HepG2 (cell line): ENCODE measurements around the gene CCDC14. TPM values are rescaled to one million over a fixed set of nuclear protein-coding genes. Genes with fewer than 3 reads are reported as not detected.

ENCODE experiments used
- ATAC-seq: fragments of 200-7000 bp; cut with Tn5 transposase; 3 replicates; pipeline ENCODE4 v1.9.1; 2020; ENCODE audit warnings: mild to moderate bottlenecking, moderate library complexity
- BruUV-seq: library from RNA; stranded (reverse); fragments of 400-500 nt; replicated peaks from 2 replicates; lab custom pipeline; 2021; lab: Mats Ljungman, UMichigan
- CTCF ChIA-PET: fragments of 300-600 bp; formaldehyde crosslinking; extraction: SDS; loops from one replicate; lab custom pipeline; 2021; ENCODE audit warnings: low total read pairs, inconsistent platforms, low intra/inter-chr PET ratio; lab: Yijun Ruan, JAX
- POLR2A ChIA-PET: fragments of 350-600 bp; sonication (Branson Sonifier 250); formaldehyde crosslinking; loops from one replicate; lab custom pipeline; 2020; ENCODE audit warnings: antibody characterized with exemption, inconsistent platforms; lab: Yijun Ruan, JAX
- DNase-seq: peaks from one replicate; pipeline ENCODE4 v3.0.0-alpha.2; 2015; ENCODE audit warnings: low spot score
- FAIRE-seq: peaks from 3 replicates; lab custom pipeline; 2011; peaks lifted over from hg19 to GRCh38; lab: Jason Lieb, UNC
- H2AFZ ChIP-seq: one replicate; pipeline ENCODE4 v1.6.1; 2011; ENCODE audit warnings: low read length, inconsistent platforms
- H3K27ac ChIP-seq: fragments of 300-600 bp; 3 replicates; pipeline ENCODE4 v1.8.0; 2011; ENCODE audit warnings: mixed run types, mild to moderate bottlenecking, mixed read lengths, low read length, inconsistent platforms; ENCODE audit not compliant: insufficient read depth; ENCODE audit errors: extremely low read length
- H3K27me3 ChIP-seq, 2 experiments: fragments of 200-600 bp in 1 of 2; 2 replicates in 1 of 2; 3 replicates in 1 of 2; pipeline versions ENCODE4 v1.6.0 to v1.8.0; 2011; ENCODE audit warnings: low read length in 2 of 2, mild to moderate bottlenecking in 2 of 2, moderate library complexity in 2 of 2, inconsistent platforms in 1 of 2; ENCODE audit not compliant: insufficient read depth in 2 of 2, control insufficient read depth in 1 of 2
- H3K36me3 ChIP-seq, 2 experiments: fragments of 200-600 bp in 1 of 2; replicated peaks in 1 of 2; 2 replicates in 1 of 2; 3 replicates in 1 of 2; pipeline versions ENCODE4 v1.5.1 to v1.8.0; 2011; ENCODE audit warnings: low read length in 2 of 2, inconsistent platforms in 1 of 2; ENCODE audit not compliant: insufficient read depth in 2 of 2, control insufficient read depth in 1 of 2
- H3K4me1 ChIP-seq: 2 replicates; pipeline ENCODE4 v1.5.1; 2012; ENCODE audit warnings: low read length, inconsistent platforms; ENCODE audit not compliant: insufficient read depth
- H3K4me2 ChIP-seq: 2 replicates; pipeline ENCODE4 v1.6.0; 2011; ENCODE audit warnings: low read depth, low read length, inconsistent platforms
- H3K4me3 ChIP-seq, 3 experiments: fragments of 200-600 bp in 1 of 3; sonication (generic), shearing (Covaris generic) in 1 of 3; replicated peaks in 1 of 3; 2 replicates each; pipeline ENCODE4 v1.5.1; 2011 to 2016; ENCODE audit warnings: low read length in 3 of 3, inconsistent platforms in 2 of 3, low read depth in 2 of 3, mild to moderate bottlenecking in 2 of 3, control low read depth in 1 of 3, mixed read lengths in 1 of 3; ENCODE audit not compliant: insufficient read depth in 1 of 3
- H3K79me2 ChIP-seq: one replicate; pipeline ENCODE4 v1.6.1; 2011; ENCODE audit warnings: low read length, inconsistent platforms; ENCODE audit not compliant: insufficient read depth
- H3K9ac ChIP-seq: 2 replicates; pipeline ENCODE4 v1.6.0; 2011; ENCODE audit warnings: mild to moderate bottlenecking, low read depth, low read length, inconsistent platforms; ENCODE audit not compliant: insufficient read depth
- H3K9me3 ChIP-seq: 2 replicates; pipeline ENCODE4 v1.5.1; 2012; ENCODE audit warnings: mild to moderate bottlenecking, low read length
- H4K20me1 ChIP-seq: 2 replicates; pipeline ENCODE4 v1.6.0; 2011; ENCODE audit warnings: inconsistent platforms, mild to moderate bottlenecking, low read length, moderate library complexity; ENCODE audit not compliant: insufficient read depth
- CENPT ChIP-seq: sonication (generic); formaldehyde crosslinking; IDR thresholded peaks from 2 replicates; pipeline ENCODE4 v1.8.0; 2022; ENCODE audit warnings: low read depth, mild to moderate bottlenecking, moderate library complexity, missing genetic modification reagents
- CERS6 ChIP-seq: sonication (generic); formaldehyde crosslinking; IDR thresholded peaks from 2 replicates; pipeline ENCODE4 v1.5.0; 2020; ENCODE audit warnings: missing genetic modification reagents
- ETV6 ChIP-seq: sonication (generic); formaldehyde crosslinking; conservative IDR thresholded peaks from 2 replicates; pipeline ENCODE4 v1.4.0; 2020; ENCODE audit warnings: missing genetic modification reagents
- KAT2B ChIP-seq: fragments of 150-350 bp; IDR thresholded peaks from 2 replicates; pipeline ENCODE4 v1.6.1; 2014; ENCODE audit warnings: low read depth, low read length, borderline replicate concordance
- MAZ ChIP-seq, 2 experiments: sonication (generic) in 1 of 2; formaldehyde crosslinking in 1 of 2; IDR thresholded peaks; 2 replicates each; pipeline versions ENCODE4 v1.5.0 to v1.6.1; 2012 to 2020; ENCODE audit warnings: low read depth in 2 of 2, mild to moderate bottlenecking in 2 of 2, borderline replicate concordance in 1 of 2, improper control_type of control experiment in 1 of 2, low read length in 1 of 2, missing genetic modification reagents in 1 of 2, moderate library complexity in 1 of 2
- NFAT5 ChIP-seq: sonication (generic); formaldehyde crosslinking; IDR thresholded peaks from 2 replicates; pipeline ENCODE4 v1.4.0; 2020; ENCODE audit warnings: missing genetic modification reagents
- NFATC3 ChIP-seq: sonication (generic); formaldehyde crosslinking; IDR thresholded peaks from 2 replicates; pipeline ENCODE4 v1.5.1; 2020; ENCODE audit warnings: mild to moderate bottlenecking, missing genetic modification reagents
- NPAS2 ChIP-seq: sonication (generic); formaldehyde crosslinking; IDR thresholded peaks from 2 replicates; pipeline ENCODE4 v1.8.0; 2022; ENCODE audit warnings: mild to moderate bottlenecking, missing genetic modification reagents, borderline replicate concordance
- PAWR ChIP-seq: sonication (generic); formaldehyde crosslinking; IDR thresholded peaks from 2 replicates; pipeline ENCODE4 v1.4.0; 2020; ENCODE audit warnings: missing genetic modification reagents, mild to moderate bottlenecking, borderline replicate concordance
- SOX13 ChIP-seq, 3 experiments: fragments of 450-650 bp in 1 of 3; sonication (generic) in 1 of 3; formaldehyde crosslinking in 1 of 3; IDR thresholded peaks in 2 of 3; conservative IDR thresholded peaks in 1 of 3; 2 replicates each; pipeline versions ENCODE4 v1.5.0 to v1.6.1; 2016 to 2020; ENCODE audit warnings: antibody characterized with exemption in 1 of 3, mild to moderate bottlenecking in 1 of 3, missing compliant biosample characterization in 1 of 3, missing genetic modification reagents in 1 of 3, moderate library complexity in 1 of 3
- ZNF253 ChIP-seq: sonication (generic); formaldehyde crosslinking; IDR thresholded peaks from 2 replicates; pipeline ENCODE4 v1.8.0; 2022; ENCODE audit warnings: mild to moderate bottlenecking, missing genetic modification reagents, borderline replicate concordance
- ZNF329 ChIP-seq: sonication (generic); formaldehyde crosslinking; IDR thresholded peaks from 2 replicates; pipeline ENCODE4 v1.9.0; 2021; ENCODE audit warnings: low read depth, mild to moderate bottlenecking, missing genetic modification reagents
- ZNF841 ChIP-seq: sonication (generic); formaldehyde crosslinking; IDR thresholded peaks from 2 replicates; pipeline ENCODE4 v1.8.1; 2023; ENCODE audit warnings: missing genetic modification reagents, borderline replicate concordance
- ZSCAN21 ChIP-seq: sonication (generic); formaldehyde crosslinking; IDR thresholded peaks from 2 replicates; pipeline ENCODE4 v1.8.0; 2022; ENCODE audit warnings: mild to moderate bottlenecking, missing genetic modification reagents, moderate library complexity, borderline replicate concordance
- WGBS: methylation state at CpG from one replicate; pipeline ENCODE4 v1.1.6; 2017; ENCODE audit warnings: low lambda C conversion rate; 5-methylcytosine and 5-hydroxymethylcytosine counted together
- in situ Hi-C: cut with HindIII; loops from 2 replicates; pipeline ENCODE4 v1.10.0; 2017; ENCODE audit warnings: low pct_unique_long_range_greater_than_20kb; ENCODE audit not compliant: extremely low pct_ligation_motif_present
- intact Hi-C: fragments of 100-400 bp; cut with micrococcal nuclease; formaldehyde crosslinking; loops from one replicate; pipeline ENCODE4 v1.10.0; 2022; ENCODE audit not compliant: unreplicated experiment
- polyA plus RNA-seq, 8 experiments: library from polyadenylated mRNA; depleted of rRNA in 3 of 8; stranded (reverse) in 7 of 8; unstranded in 1 of 8; fragments of >200 nt; fragmentation: Illumina TruSeq in 4 of 8; extraction: Trizol in 4 of 8; gene quantifications; 2 replicates each; pipeline versions ENCODE4 v1.2.1 to v1.2.3, GENCODE V29; 2011 to 2016; ENCODE audit warnings: low read depth in 4 of 8, missing spikeins in 1 of 8, mixed read lengths in 1 of 8; ENCODE audit not compliant: insufficient read depth in 1 of 8
- total RNA-seq, 5 experiments: library from RNA; depleted of rRNA; stranded (reverse); fragments of >200 nt; fragmentation: Illumina TruSeq; extraction: Trizol; gene quantifications; 2 replicates each; pipeline ENCODE4 v1.2.3, GENCODE V29; 2016; ENCODE audit warnings: low read depth in 1 of 5
- TF ChIP-seq, protein P1 (sequence below): sonication (generic); formaldehyde crosslinking; IDR thresholded peaks from 2 replicates; pipeline ENCODE4 v1.8.0; 2022; ENCODE audit warnings: mild to moderate bottlenecking, missing genetic modification reagents, moderate library complexity

CCDC14 gene
- total and polyA plus RNA-seq, 2 of the 13 experiments (the other 11 are each of a cell fraction or from before 2014, with no cell fraction given) = 48.7 to 49.0 TPM

GRCh38 chr3:123899300-123899865, 61.6 kb downstream of the CCDC14 start:
- DNase-seq (no peak), FAIRE-seq (no peak)
- 42% methylated on average over 5 of the region's 5 CpGs for WGBS
- TF ChIP-seq ZSCAN21 (CRISPR knock-in tag) (no peak), KAT2B (no peak), ZNF841 (CRISPR knock-in tag) (no peak), ZNF253 (no peak), CENPT (CRISPR knock-in tag) (no peak), NPAS2 (CRISPR knock-in tag) (no peak), ZNF329 (CRISPR knock-in tag) (no peak), NFATC3 (no peak), NFAT5 (no peak), MAZ (IDR thresholded peaks at IDR 0.05; ENCODE audit: borderline replicate concordance, low read depth, low read length) (no peak), MAZ (CRISPR knock-in tag; IDR thresholded peaks at IDR 0.05; ENCODE audit: low read depth) (no peak), ETV6 (CRISPR knock-in tag) (no peak), SOX13 (IDR thresholded peaks at IDR 0.05) (no peak), SOX13 (CRISPR knock-in tag; conservative IDR thresholded peaks at IDR 0.05 in 1 of 2, IDR thresholded peaks at IDR 0.05 in 1 of 2) (no peak), CERS6 (CRISPR knock-in tag) (no peak), PAWR (CRISPR knock-in tag) (no peak)
- TF ChIP-seq, protein P1, sequence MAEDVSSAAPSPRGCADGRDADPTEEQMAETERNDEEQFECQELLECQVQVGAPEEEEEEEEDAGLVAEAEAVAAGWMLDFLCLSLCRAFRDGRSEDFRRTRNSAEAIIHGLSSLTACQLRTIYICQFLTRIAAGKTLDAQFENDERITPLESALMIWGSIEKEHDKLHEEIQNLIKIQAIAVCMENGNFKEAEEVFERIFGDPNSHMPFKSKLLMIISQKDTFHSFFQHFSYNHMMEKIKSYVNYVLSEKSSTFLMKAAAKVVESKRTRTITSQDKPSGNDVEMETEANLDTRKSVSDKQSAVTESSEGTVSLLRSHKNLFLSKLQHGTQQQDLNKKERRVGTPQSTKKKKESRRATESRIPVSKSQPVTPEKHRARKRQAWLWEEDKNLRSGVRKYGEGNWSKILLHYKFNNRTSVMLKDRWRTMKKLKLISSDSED (CRISPR knock-in tag) = no peak

More at GRCh38 chr3:123899300-123899865, 61.6 kb downstream of the CCDC14 start:
- Histone ChIP-seq H3K36me3 (no peaks in the 10 kb centered on the region), H3K27me3 (0 out of 5 replicates have a peak, but pooled peaks cover 0 to 4% of the 10 kb centered on the region in 2 experiments), H4K20me1 (no peaks in the 10 kb centered on the region), H3K79me2 (no peaks in the 10 kb centered on the region), H2AFZ (no peak overlapping the region), H3K4me3 (no peak overlapping the region), H3K4me1 (no peaks in the 10 kb centered on the region), H3K27ac (no peak overlapping the region), H3K9me3 (no peaks in the 10 kb centered on the region), H3K4me2 (no peak overlapping the region), H3K9ac (no peak overlapping the region)
- CTCF ChIA-PET = no interaction called here
- BruUV-seq = no TSS peak
- ATAC-seq = no peak
- POLR2A ChIA-PET = no interaction called here
- intact Hi-C loops = no loop called here
- in situ Hi-C loops = no loop called here
